GM23338 (cell line): ENCODE measurements around the gene PRR35. TPM values are rescaled to one million over a fixed set of nuclear protein-coding genes. Genes with fewer than 3 reads are reported as not detected.

Experiments used
- ATAC-seq: fragments of 200-7000 bp; cut with Tn5 transposase; 3 replicates; pipeline ENCODE4 v1.9.1; 2020
- DNase-seq: peaks from one replicate; pipeline ENCODE4 v3.0.0-alpha.2; 2015; ENCODE audit warnings: low spot score
- H2AFZ ChIP-seq: fragments of 200-600 bp; sonication (generic); 2 replicates; pipeline ENCODE4 v1.8.0; 2016; ENCODE audit warnings: antibody characterized with exemption, mild to moderate bottlenecking, moderate library complexity
- H3F3A ChIP-seq: fragments of 200-600 bp; sonication (generic); replicated peaks from 2 replicates; pipeline ENCODE4 v1.8.0; 2017; ENCODE audit warnings: antibody characterized with exemption, mixed run types, low read depth
- H3K27ac ChIP-seq: fragments of 200-600 bp; sonication (generic); 2 replicates; pipeline ENCODE4 v1.6.1; 2016; ENCODE audit warnings: low read depth
- H3K27me3 ChIP-seq: fragments of 200-600 bp; sonication (generic); 2 replicates; pipeline ENCODE4 v1.8.0; 2016; ENCODE audit warnings: mild to moderate bottlenecking, mixed run types, moderate library complexity; ENCODE audit not compliant: insufficient read depth
- H3K36me3 ChIP-seq: fragments of 200-600 bp; sonication (generic); 2 replicates; pipeline ENCODE4 v1.8.0; 2016; ENCODE audit warnings: mild to moderate bottlenecking; ENCODE audit not compliant: insufficient read depth
- H3K4me1 ChIP-seq: fragments of 200-600 bp; sonication (generic); 2 replicates; pipeline ENCODE4 v1.8.0; 2016; ENCODE audit warnings: mild to moderate bottlenecking, moderate library complexity; ENCODE audit not compliant: insufficient read depth
- H3K4me2 ChIP-seq: fragments of 200-600 bp; sonication (generic); 2 replicates; pipeline ENCODE4 v1.7.1; 2017; ENCODE audit warnings: mixed run types
- H3K4me3 ChIP-seq: fragments of 200-600 bp; sonication (generic); 2 replicates; pipeline ENCODE4 v1.6.1; 2016; ENCODE audit warnings: mixed run types
- H3K79me2 ChIP-seq: fragments of 200-600 bp; sonication (generic); replicated peaks from 2 replicates; pipeline ENCODE4 v1.8.0; 2017; ENCODE audit warnings: mild to moderate bottlenecking; ENCODE audit not compliant: insufficient read depth
- H3K9me2 ChIP-seq: fragments of 200-600 bp; sonication (generic); 2 replicates; pipeline ENCODE4 v1.8.0; 2017; ENCODE audit not compliant: insufficient read depth
- H4K20me1 ChIP-seq: fragments of 200-600 bp; sonication (generic); replicated peaks from 2 replicates; pipeline ENCODE4 v1.8.0; 2017; ENCODE audit warnings: mild to moderate bottlenecking; ENCODE audit not compliant: insufficient read depth
- H3K27ac Mint-ChIP-seq: 2 replicates; pipeline ENCODE4 v1.8.0; 2020; ENCODE audit warnings: inconsistent platforms, mild to moderate bottlenecking, moderate library complexity, mixed read lengths
- H3K27me3 Mint-ChIP-seq: 3 replicates; pipeline ENCODE4 v1.8.0; 2022; ENCODE audit warnings: low read depth, mild to moderate bottlenecking, moderate library complexity, mixed read lengths, inconsistent platforms; ENCODE audit not compliant: insufficient read depth, poor library complexity
- H3K36me3 Mint-ChIP-seq: 3 replicates; pipeline ENCODE4 v1.8.0; 2021; ENCODE audit warnings: low read depth, mild to moderate bottlenecking, inconsistent platforms, moderate library complexity, mixed read lengths
- H3K4me1 Mint-ChIP-seq: 3 replicates; pipeline ENCODE4 v1.8.0; 2020; ENCODE audit warnings: mild to moderate bottlenecking, inconsistent platforms, mixed read lengths
- H3K4me3 Mint-ChIP-seq: 3 replicates; pipeline ENCODE4 v1.8.0; 2021; ENCODE audit warnings: moderate library complexity, mild to moderate bottlenecking, inconsistent platforms, mixed read lengths
- H3K9me3 Mint-ChIP-seq: 3 replicates; pipeline ENCODE4 v1.8.0; 2020; ENCODE audit warnings: moderate library complexity, mild to moderate bottlenecking, inconsistent platforms, mixed read lengths
- CREB1 ChIP-seq: fragments of 250-450 bp; sonication (Bioruptor Pico); IDR thresholded peaks from 2 replicates; pipeline ENCODE4 v1.5.0; 2020; ENCODE audit warnings: low read depth, mild to moderate bottlenecking, moderate library complexity
- ETS1 ChIP-seq: IDR thresholded peaks from 2 replicates; pipeline ENCODE4 v1.6.1; 2016; ENCODE audit warnings: antibody characterized with exemption
- EZH2 ChIP-seq: fragments of 200-600 bp; sonication (generic); IDR thresholded peaks from one replicate; pipeline ENCODE4 v1.8.0; 2017; ENCODE audit warnings: antibody characterized with exemption, mild to moderate bottlenecking, low read depth; ENCODE audit not compliant: unreplicated experiment
- JUNB ChIP-seq: IDR thresholded peaks from one replicate; pipeline ENCODE4 v1.6.1; 2016; ENCODE audit warnings: antibody characterized with exemption; ENCODE audit not compliant: unreplicated experiment
- NANOG ChIP-seq: IDR thresholded peaks from 2 replicates; pipeline ENCODE4 v1.6.1; 2016; ENCODE audit warnings: antibody characterized with exemption, borderline replicate concordance
- POLR2AphosphoS5 ChIP-seq: IDR thresholded peaks from 2 replicates; pipeline ENCODE4 v1.6.1; 2016; ENCODE audit warnings: antibody characterized with exemption, low read depth
- REST ChIP-seq: IDR thresholded peaks from one replicate; pipeline ENCODE4 v1.6.1; 2018; ENCODE audit warnings: antibody characterized with exemption; ENCODE audit not compliant: unreplicated experiment
- STAT1 ChIP-seq: IDR thresholded peaks from one replicate; pipeline ENCODE4 v1.6.1; 2016; ENCODE audit warnings: antibody characterized with exemption; ENCODE audit not compliant: unreplicated experiment
- ZNF331 ChIP-seq: fragments of 250-450 bp; sonication (Bioruptor Pico); IDR thresholded peaks from 2 replicates; pipeline ENCODE4 v1.5.0; 2020; ENCODE audit warnings: low read depth, mild to moderate bottlenecking, moderate library complexity
- polyA plus RNA-seq: library from polyadenylated mRNA; unstranded; fragments of >200 nt; fragmentation: Nextera tagmentation; extraction: Ambion mirVana; gene quantifications from 2 replicates; pipeline ENCODE4 v1.2.1, GENCODE V29; 2016
- total RNA-seq: library from RNA; depleted of rRNA; stranded (reverse); fragments of >200 nt; shearing (Covaris generic); gene quantifications from 2 replicates; pipeline ENCODE4 v1.2.3, GENCODE V29; 2014
- TF ChIP-seq, protein P1 (sequence below), 2 experiments: fragments of 200-600 bp in 1 of 2; sonication (generic) in 1 of 2; conservative IDR thresholded peaks; 2 replicates each; pipeline versions ENCODE4 v1.5.1 to v1.6.1; 2016 to 2017; ENCODE audit warnings: antibody characterized with exemption in 2 of 2, low read depth in 2 of 2, mild to moderate bottlenecking in 2 of 2, moderate library complexity in 1 of 2

Gene PRR35
- total and polyA plus RNA-seq, 2 experiments from 2014 or later = 0.32 to 1.4 TPM

DNA sequence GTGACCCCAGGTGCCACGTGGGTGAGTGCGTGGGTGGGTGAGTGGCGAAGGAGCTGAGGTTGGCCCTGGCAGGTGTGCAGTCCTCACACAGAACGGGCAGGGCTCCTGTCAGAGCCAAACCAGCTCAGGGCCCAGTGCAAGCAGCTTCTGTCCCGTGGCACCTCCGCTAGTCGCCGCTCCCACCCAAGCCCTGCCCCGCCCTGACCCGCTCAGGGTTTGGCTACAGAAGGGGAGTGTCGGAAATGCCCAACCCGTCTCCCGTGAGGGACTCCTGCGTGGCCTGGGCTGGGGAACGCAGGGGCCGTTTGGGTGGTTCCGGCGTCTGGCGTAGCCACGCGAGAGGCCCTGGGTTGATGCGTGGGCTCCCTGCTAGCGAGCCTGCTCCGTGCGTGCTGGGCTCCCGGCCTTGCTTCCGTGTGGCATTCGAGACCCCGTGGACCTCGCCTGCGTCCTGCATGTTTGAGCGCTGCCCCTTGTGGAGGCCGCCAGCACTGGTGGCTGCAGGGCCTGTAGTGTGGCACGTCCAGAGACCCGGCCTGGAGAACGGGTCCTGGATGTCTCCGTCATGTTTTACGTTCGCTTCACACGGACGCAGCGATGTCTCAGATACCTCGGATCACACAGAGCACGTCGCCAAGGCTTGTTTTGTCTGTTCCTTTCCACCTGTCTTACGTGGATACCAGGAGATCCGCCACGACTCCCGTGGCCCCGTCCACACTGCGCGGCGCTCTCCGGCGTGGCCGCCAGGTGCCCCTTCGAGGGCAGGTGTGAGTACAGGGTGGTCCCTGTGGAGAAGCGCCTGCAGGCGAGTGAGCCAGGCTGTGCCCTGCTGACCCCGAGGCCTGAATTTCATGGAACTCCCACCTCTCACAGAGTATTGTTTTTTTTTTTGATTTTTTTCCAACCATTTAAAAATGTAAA lies 22.5 kb upstream of the PRR35 start:
- Histone ChIP-seq H3F3A (no peaks in the 10 kb centered on the region), H3K36me3 (no peaks in the 10 kb centered on the region), H3K79me2 (peaks cover 53% of the 10 kb centered on the region), H3K4me1 (no peaks in the 10 kb centered on the region), H2AFZ (no peak overlapping the region), H3K4me3 (no peak overlapping the region), H3K4me2 (no peak overlapping the region), H3K27ac (no peak overlapping the region), H3K27me3 (no peaks in the 10 kb centered on the region), H3K9me2 (no peaks in the 10 kb centered on the region), H4K20me1 (peaks cover 20% of the 10 kb centered on the region)
- ATAC-seq (peak; percentile 18), DNase-seq (no peak)
- no peaks in the 10 kb centered on the region for H3K27me3 Mint-ChIP-seq
- peaks cover 4% of the 10 kb centered on the region; the same call in 1 of the 3 replicates for H3K9me3 Mint-ChIP-seq
- H3K27ac Mint-ChIP-seq = no peak overlapping the region
- no peaks in the 10 kb centered on the region for H3K4me1 Mint-ChIP-seq
- H3K4me3 Mint-ChIP-seq = no peak overlapping the region
- TF ChIP-seq, protein P1, sequence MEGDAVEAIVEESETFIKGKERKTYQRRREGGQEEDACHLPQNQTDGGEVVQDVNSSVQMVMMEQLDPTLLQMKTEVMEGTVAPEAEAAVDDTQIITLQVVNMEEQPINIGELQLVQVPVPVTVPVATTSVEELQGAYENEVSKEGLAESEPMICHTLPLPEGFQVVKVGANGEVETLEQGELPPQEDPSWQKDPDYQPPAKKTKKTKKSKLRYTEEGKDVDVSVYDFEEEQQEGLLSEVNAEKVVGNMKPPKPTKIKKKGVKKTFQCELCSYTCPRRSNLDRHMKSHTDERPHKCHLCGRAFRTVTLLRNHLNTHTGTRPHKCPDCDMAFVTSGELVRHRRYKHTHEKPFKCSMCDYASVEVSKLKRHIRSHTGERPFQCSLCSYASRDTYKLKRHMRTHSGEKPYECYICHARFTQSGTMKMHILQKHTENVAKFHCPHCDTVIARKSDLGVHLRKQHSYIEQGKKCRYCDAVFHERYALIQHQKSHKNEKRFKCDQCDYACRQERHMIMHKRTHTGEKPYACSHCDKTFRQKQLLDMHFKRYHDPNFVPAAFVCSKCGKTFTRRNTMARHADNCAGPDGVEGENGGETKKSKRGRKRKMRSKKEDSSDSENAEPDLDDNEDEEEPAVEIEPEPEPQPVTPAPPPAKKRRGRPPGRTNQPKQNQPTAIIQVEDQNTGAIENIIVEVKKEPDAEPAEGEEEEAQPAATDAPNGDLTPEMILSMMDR (conservative IDR thresholded peaks at IDR 0.05; ENCODE audit: low read depth in 2 of 2) = peak in 1 of 2 experiments; percentile 31; a peak in 2 of 4 replicates
- TF ChIP-seq JUNB = no peak
- peaks cover 6% of the 10 kb centered on the region for H3K36me3 Mint-ChIP-seq

DNA sequence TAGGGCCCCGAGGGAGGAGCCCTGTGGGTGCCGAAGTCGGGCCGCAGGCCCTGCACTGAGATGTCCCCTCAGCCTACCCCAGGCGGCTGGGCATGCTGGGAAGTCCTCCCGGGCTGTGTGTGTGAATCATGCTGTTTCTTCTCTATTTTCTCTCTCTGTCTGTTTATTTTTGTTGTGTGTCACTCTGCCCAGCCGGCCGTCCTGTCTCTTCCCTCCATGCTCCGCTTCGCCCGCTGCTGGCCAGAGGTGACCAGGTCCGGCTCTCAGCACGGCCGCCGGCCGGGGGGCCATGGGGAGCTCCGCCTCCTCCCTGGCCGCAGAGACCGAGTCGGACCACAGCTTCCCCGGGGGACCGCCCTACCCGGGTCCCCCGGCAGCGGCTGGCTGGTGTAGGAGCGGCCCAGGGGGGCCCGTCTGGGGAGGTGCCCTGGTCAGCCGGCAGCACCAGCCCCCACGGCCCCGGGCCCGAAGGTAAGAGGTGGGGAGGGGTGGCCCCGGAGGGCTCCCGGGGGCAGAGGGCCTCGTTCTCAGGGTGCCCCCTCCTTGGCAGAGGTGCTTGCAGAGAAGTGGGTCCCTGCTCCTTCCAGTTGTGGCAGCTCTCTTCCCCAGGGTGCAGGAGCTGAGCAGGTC lies 20.2 kb upstream of the PRR35 start:
- Histone ChIP-seq H3K9me2 (no peaks in the 10 kb centered on the region), H3F3A (no peaks in the 10 kb centered on the region), H3K27me3 (no peaks in the 10 kb centered on the region), H3K4me1 (no peaks in the 10 kb centered on the region), H3K4me3 (no peak overlapping the region), H2AFZ (no peak overlapping the region), H3K79me2 (peaks cover 43% of the 10 kb centered on the region), H4K20me1 (peaks cover 8% of the 10 kb centered on the region; the same call in 1 of the 2 replicates), H3K4me2 (no peak overlapping the region), H3K36me3 (no peaks in the 10 kb centered on the region), H3K27ac (no peak overlapping the region)
- H3K9me3 Mint-ChIP-seq = peaks cover 4% of the 10 kb centered on the region; the same call in 1 of the 3 replicates
- H3K4me3 Mint-ChIP-seq = no peak overlapping the region
- no peak for ATAC-seq
- H3K36me3 Mint-ChIP-seq = peaks cover 6% of the 10 kb centered on the region
- DNase-seq = no peak
- peaks cover 2% of the 10 kb centered on the region for H3K27me3 Mint-ChIP-seq
- no peak overlapping the region for H3K27ac Mint-ChIP-seq
- no peaks in the 10 kb centered on the region for H3K4me1 Mint-ChIP-seq
- TF ChIP-seq STAT1 = no peak
- no peak for TF ChIP-seq ZNF331 (CRISPR knock-in tag)
- no peak for TF ChIP-seq CREB1 (CRISPR knock-in tag)
- no peak for TF ChIP-seq NANOG
- no peak for TF ChIP-seq REST
- TF ChIP-seq JUNB = no peak
- TF ChIP-seq POLR2AphosphoS5 = no peak
- TF ChIP-seq ETS1 = no peak
- TF ChIP-seq EZH2 = no peak
